Kidney (tissue), 14 donors: ENCODE measurements around the gene KLK11. TPM values are rescaled to one million over a fixed set of nuclear protein-coding genes. Genes with fewer than 3 reads are reported as not detected.

Source experiments
- DNase-seq, 5 donors: peaks; one replicate each; pipeline ENCODE4 v3.0.0-alpha.2; 2013 to 2020
- FAIRE-seq: peaks from 2 replicates; lab custom pipeline; 2012; peaks lifted over from hg19 to GRCh38; lab: Jason Lieb, UNC
- H3K27ac ChIP-seq, 2 donors: one replicate each; pipeline ENCODE4 v1.7.0; 2013; ENCODE audit warnings: low read depth in 2 of 2, low read length in 2 of 2, inconsistent platforms in 1 of 2
- H3K27me3 ChIP-seq: one replicate; pipeline ENCODE4 v1.7.1; 2013; ENCODE audit warnings: low read length, inconsistent platforms; ENCODE audit not compliant: control insufficient read depth, insufficient read depth
- H3K36me3 ChIP-seq, 3 donors: one replicate each; pipeline versions ENCODE4 v1.7.0 to v1.7.1; 2013; ENCODE audit warnings: low read length in 3 of 3, control low read depth in 1 of 3, inconsistent platforms in 1 of 3; ENCODE audit not compliant: insufficient read depth in 3 of 3, control insufficient read depth in 2 of 3
- H3K4me1 ChIP-seq, 3 donors: one replicate each; pipeline versions ENCODE4 v1.7.0 to v1.7.1; 2013; ENCODE audit warnings: low read length in 3 of 3, inconsistent platforms in 1 of 3, low read depth in 1 of 3; ENCODE audit not compliant: control insufficient read depth in 2 of 3, insufficient read depth in 2 of 3
- H3K4me3 ChIP-seq, 3 donors: one replicate each; pipeline versions ENCODE4 v1.7.0 to v1.8.1; 2013; ENCODE audit warnings: low read length in 3 of 3, control low read depth in 1 of 3, inconsistent platforms in 1 of 3
- H3K9ac ChIP-seq, 3 donors: one replicate each; pipeline versions ENCODE4 v1.7.0 to v1.7.1; 2013; ENCODE audit warnings: low read length in 3 of 3, control low read depth in 1 of 3, inconsistent platforms in 1 of 3
- H3K9me3 ChIP-seq, 3 donors: one replicate each; pipeline versions ENCODE4 v1.7.0 to v1.7.1; 2013; ENCODE audit warnings: low read length in 3 of 3, control low read depth in 1 of 3, inconsistent platforms in 1 of 3; ENCODE audit not compliant: control insufficient read depth in 2 of 3, insufficient read depth in 1 of 3
- CTCF ChIP-seq: IDR thresholded peaks from 3 replicates; pipeline ENCODE4 v1.5.1; 2012; ENCODE audit warnings: mild to moderate bottlenecking, moderate library complexity, borderline replicate concordance; ENCODE audit not compliant: insufficient read depth; ENCODE audit errors: extremely low read depth
- intact Hi-C: fragments of 100-400 bp; cut with DNase I; formaldehyde crosslinking; loops from one replicate; pipeline ENCODE4 v1.11.1; 2022
- polyA plus RNA-seq: library from polyadenylated mRNA; stranded (reverse); fragments of 350-450 nt; fragmentation: Illumina TruSeq; extraction: RNeasy Lipid Tissue Mini Kit (QIAGEN cat#74804); gene quantifications from one replicate; pipeline ENCODE4 v1.2.3, GENCODE V29; 2014; ENCODE audit warnings: low read depth, low replicate concordance; ENCODE audit not compliant: insufficient read depth
- total RNA-seq: library from RNA; stranded (reverse); fragmentation: NEBNext Ultra II Directional; extraction: Animal tissue kit (Norgen Biotek cat#: 25700); gene quantifications from one replicate; pipeline ENCODE4 v1.2.1, GENCODE V29; 2021
- donor health status: control.
- donor health status: control.
- donor health status: control.
- donor health status: control.
- donor health status: control.
- donor health status: DM: yes; HTN: yes; CAD: no.
- donor health status: Normal renal cell carcinoma (clear cell type).

Gene KLK11
- total and polyA plus RNA-seq, 2 donors from 2014 or later: 0.47 TPM; not detected in 1

GRCh38 chr19:51022526-51022925, 3.9 kb downstream of the KLK11 start:
- peaks cover 2% of the 10 kb centered on the region for H3K27me3 ChIP-seq
- intact Hi-C loops: no loop called here
- H3K4me1 ChIP-seq: no peaks in the 10 kb centered on the region
- FAIRE-seq (no peak), DNase-seq (no peak)
- no peak overlapping the region for H3K27ac ChIP-seq
- H3K9ac ChIP-seq: no peak overlapping the region
- TF ChIP-seq CTCF: no peak
- H3K36me3 ChIP-seq: no peaks in the 10 kb centered on the region
- no peak overlapping the region for H3K4me3 ChIP-seq
- no peaks in the 10 kb centered on the region for H3K9me3 ChIP-seq

GRCh38 chr19:51020988-51021651, 5.3 kb downstream of the KLK11 start:
- H3K4me1 ChIP-seq: no peaks in the 10 kb centered on the region
- DNase-seq: peak in 3 of 5 donors; percentile 39 to 80 (median 69)

GRCh38 chr19:51019544-51019925, 6.9 kb downstream of the KLK11 start, which contains the start of gene KLK10:
TSS of gene KLK10 (minus strand) at chr19:51019709. CDS start at chr19:51019130, 579 bp downstream.
- Histone ChIP-seq H3K9ac (no peak within 1 kb of the TSS), H3K4me3 (no peak within 1 kb of the TSS), H3K27me3 (peaks cover 8% of the 10 kb centered on the region), H3K4me1 (no peaks in the 10 kb centered on the region), H3K9me3 (no peaks in the 10 kb centered on the region), H3K27ac (no peak within 1 kb of the TSS), H3K36me3 (no peaks in the 10 kb centered on the region)
- DNase-seq (peak in 1 of 5 donors; percentile 70), FAIRE-seq (no peak)
- TF ChIP-seq CTCF: no peak
- intact Hi-C loops: no loop called here

More at GRCh38 chr19:51020988-51021651, 5.3 kb downstream of the KLK11 start:
- no peak overlapping the region for H3K27ac ChIP-seq
- no peak for FAIRE-seq
- H3K27me3 ChIP-seq: peaks cover 8% of the 10 kb centered on the region
- intact Hi-C loops: no loop called here
- H3K9me3 ChIP-seq: no peaks in the 10 kb centered on the region
- TF ChIP-seq CTCF: peak; percentile 31
- no peak overlapping the region for H3K4me3 ChIP-seq
- no peaks in the 10 kb centered on the region for H3K36me3 ChIP-seq
- H3K9ac ChIP-seq: no peak overlapping the region
